Measurements from ENCODE around the gene DAZAP1.
"Not testable (repeated sequence)": the region's sequence is repeated elsewhere in the genome, so short reads cannot be mapped to it uniquely, and the experiment has no call there.

DAZAP1 gene

GRCh38 chr19:1474011-1474764 lies 66.8 kb downstream of the DAZAP1 start:
- no peak for DNase-seq (ENCODE audit: low spot score)

GRCh38 chr19:1474765-1475351 lies 67.5 kb downstream of the DAZAP1 start:
- no peak for DNase-seq (ENCODE audit: low spot score)

- DNase-seq (ENCODE audit: low spot score), result no peak
Measured at GRCh38 chr19:1475751-1476437, 68.5 kb downstream of the DAZAP1 start.

GRCh38 chr19:1477056-1477455 lies 69.7 kb downstream of the DAZAP1 start:
- DNase-seq (ENCODE audit: low spot score), result not testable (repeated sequence)

GRCh38 chr19:1478934-1479707 lies 71.7 kb downstream of the DAZAP1 start, which contains the start of gene C19orf25:
TSS of gene C19orf25 (minus strand) at chr19:1479215. CDS start at chr19:1478903, 312 bp downstream.
- DNase-seq (ENCODE audit: low spot score), result peak; percentile 96

- DNase-seq (ENCODE audit: low spot score), result no peak
Measured at GRCh38 chr19:1481224-1481892, 74.0 kb downstream of the DAZAP1 start.

GRCh38 chr19:1481893-1482360 lies 74.5 kb downstream of the DAZAP1 start:
- DNase-seq (ENCODE audit: low spot score), result no peak

GRCh38 chr19:1482361-1483130 lies 75.2 kb downstream of the DAZAP1 start:
- DNase-seq (ENCODE audit: low spot score), result no peak

GRCh38 chr19:1483131-1483978 lies 76.0 kb downstream of the DAZAP1 start:
- no peak for DNase-seq (ENCODE audit: low spot score)

- no peak for DNase-seq (ENCODE audit: low spot score)
Measured at GRCh38 chr19:1483979-1484428, 76.6 kb downstream of the DAZAP1 start.

Data from iPS-NIHi11 (cell line).